Endodermal cell (in vitro differentiated cells): ENCODE measurements around the gene SEPTIN3. TPM values are rescaled to one million over a fixed set of nuclear protein-coding genes. Genes with fewer than 3 reads are reported as not detected.

Experiments
- DNase-seq: peaks from one replicate; pipeline ENCODE4 v3.0.0-alpha.2; 2017
- H3K27ac ChIP-seq: 2 replicates; pipeline ENCODE4 v1.5.1; 2013; ENCODE audit warnings: mild to moderate bottlenecking, low read depth, low read length, moderate library complexity
- H3K27me3 ChIP-seq: 2 replicates; pipeline ENCODE4 v1.6.1; 2013; ENCODE audit warnings: mild to moderate bottlenecking, low read length, moderate library complexity; ENCODE audit not compliant: insufficient read depth, control insufficient read depth, poor library complexity, severe bottlenecking
- H3K36me3 ChIP-seq: 2 replicates; pipeline ENCODE4 v1.7.0; 2013; ENCODE audit warnings: mild to moderate bottlenecking, low read length, moderate library complexity; ENCODE audit not compliant: control insufficient read depth, insufficient read depth
- H3K4me1 ChIP-seq: one replicate; pipeline ENCODE4 v1.7.0; 2013; ENCODE audit warnings: low read length; ENCODE audit not compliant: control insufficient read depth, insufficient read depth
- H3K4me3 ChIP-seq: 2 replicates; pipeline ENCODE4 v1.5.1; 2013; ENCODE audit warnings: mild to moderate bottlenecking, low read length, moderate library complexity
- H3K9ac ChIP-seq: 2 replicates; pipeline ENCODE4 v1.6.1; 2013; ENCODE audit warnings: mild to moderate bottlenecking, low read length, moderate library complexity; ENCODE audit not compliant: poor library complexity, severe bottlenecking; ENCODE audit errors: extremely low read depth
- H3K9me3 ChIP-seq: 2 replicates; pipeline ENCODE4 v1.6.1; 2013; ENCODE audit warnings: mild to moderate bottlenecking, low read length, moderate library complexity; ENCODE audit not compliant: control insufficient read depth
- H3K27ac Mint-ChIP-seq: 2 replicates; pipeline ENCODE4 v1.8.0; 2020; ENCODE audit warnings: mixed read lengths
- H3K27me3 Mint-ChIP-seq: 2 replicates; pipeline ENCODE4 v1.8.0; 2021; ENCODE audit warnings: mild to moderate bottlenecking, mixed read lengths; ENCODE audit not compliant: insufficient read depth
- H3K36me3 Mint-ChIP-seq: 2 replicates; pipeline ENCODE4 v1.8.0; 2020; ENCODE audit warnings: low read depth, mixed read lengths
- H3K4me1 Mint-ChIP-seq: 2 replicates; pipeline ENCODE4 v1.8.0; 2020; ENCODE audit warnings: mixed read lengths
- H3K4me3 Mint-ChIP-seq: 2 replicates; pipeline ENCODE4 v1.8.0; 2020; ENCODE audit warnings: mild to moderate bottlenecking, moderate library complexity, mixed read lengths
- H3K9me3 Mint-ChIP-seq: 2 replicates; pipeline ENCODE4 v1.8.0; 2020; ENCODE audit warnings: mild to moderate bottlenecking, mixed read lengths
- CTCF ChIP-seq: fragments of 200-600 bp; sonication (generic); conservative IDR thresholded peaks from 2 replicates; pipeline ENCODE4 v1.5.0; 2021; ENCODE audit warnings: antibody characterized with exemption, mild to moderate bottlenecking
- WGBS, 2 experiments: methylation state at CpG; one replicate each; pipeline versions ENCODE4 v1.1.5 to v1.1.7; 2013; ENCODE audit warnings: missing lambda C conversion rate in 2 of 2, mixed read lengths in 1 of 2; ENCODE audit not compliant: insufficient coverage in 1 of 2, insufficient read length in 1 of 2; 5-methylcytosine and 5-hydroxymethylcytosine counted together
- total RNA-seq, 2 donors: library from RNA; stranded (reverse); fragmentation: NEBNext Ultra II Directional in 1 of 2; extraction: Animal tissue kit (Norgen Biotek cat#: 25700) in 1 of 2; gene quantifications; 2 replicates in 1 of 2; 3 replicates in 1 of 2; pipeline ENCODE4 v1.2.1, GENCODE V29; 2021

The SEPTIN3 gene
- total RNA-seq, 2 donors from 2014 or later = 10.9 to 13.9 TPM

GRCh38 chr22:41978732-41979131 is 9.5 kb downstream of the SEPTIN3 start:
- no peak overlapping the region for H3K4me3 ChIP-seq
- Mint-ChIP-seq H3K4me3 (no peak overlapping the region), H3K4me1 (peaks cover 6% of the 10 kb centered on the region), H3K27ac (no peak overlapping the region), H3K36me3 (no peaks in the 10 kb centered on the region), H3K9me3 (no peaks in the 10 kb centered on the region), H3K27me3 (peaks cover 51% of the 10 kb centered on the region)
- no peaks in the 10 kb centered on the region for H3K9me3 ChIP-seq
- no peaks in the 10 kb centered on the region for H3K4me1 ChIP-seq
- no peak overlapping the region for H3K9ac ChIP-seq
- H3K27ac ChIP-seq = no peak overlapping the region
- no peak for TF ChIP-seq CTCF
- H3K36me3 ChIP-seq = no peaks in the 10 kb centered on the region
- H3K27me3 ChIP-seq = peaks cover 46% of the 10 kb centered on the region
- DNase-seq = no peak
- WGBS, 2 experiments = 81 to 100% methylated on average over 1 of the region's 1 CpG

GRCh38 chr22:41979423-41980250 is 10.4 kb downstream of the SEPTIN3 start:
- H3K27ac Mint-ChIP-seq = no peak overlapping the region

GRCh38 chr22:41982865-41983264 is 13.6 kb downstream of the SEPTIN3 start:
- Mint-ChIP-seq H3K4me1 (peaks cover under 1% of the 10 kb centered on the region), H3K36me3 (no peaks in the 10 kb centered on the region), H3K4me3 (no peak overlapping the region), H3K27ac (no peak overlapping the region), H3K27me3 (peaks cover 17% of the 10 kb centered on the region), H3K9me3 (no peaks in the 10 kb centered on the region)
- no peak for TF ChIP-seq CTCF
- H3K27ac ChIP-seq = no peak overlapping the region
- H3K9ac ChIP-seq = no peak overlapping the region
- H3K27me3 ChIP-seq = peaks cover 10% of the 10 kb centered on the region
- WGBS, 2 experiments = 87 to 88% methylated on average over 4 to 5 of the region's 5 CpGs
- H3K9me3 ChIP-seq = no peaks in the 10 kb centered on the region
- no peak for DNase-seq
- H3K4me3 ChIP-seq = no peak overlapping the region
- no peaks in the 10 kb centered on the region for H3K4me1 ChIP-seq
- no peaks in the 10 kb centered on the region for H3K36me3 ChIP-seq

More at GRCh38 chr22:41979423-41980250, 10.4 kb downstream of the SEPTIN3 start:
- Histone ChIP-seq H3K36me3 (no peaks in the 10 kb centered on the region), H3K27me3 (peaks cover 39% of the 10 kb centered on the region), H3K4me1 (no peaks in the 10 kb centered on the region), H3K9ac (no peak overlapping the region), H3K4me3 (no peak overlapping the region), H3K9me3 (no peaks in the 10 kb centered on the region), H3K27ac (no peak overlapping the region)
- 87 to 93% methylated on average over 7 to 9 of the region's 9 CpGs for WGBS, 2 experiments
- DNase-seq = no peak
- no peak overlapping the region for H3K4me3 Mint-ChIP-seq
- TF ChIP-seq CTCF = no peak
- peaks cover 45% of the 10 kb centered on the region for H3K27me3 Mint-ChIP-seq
- H3K36me3 Mint-ChIP-seq = no peaks in the 10 kb centered on the region
- H3K4me1 Mint-ChIP-seq = peaks cover 6% of the 10 kb centered on the region
- H3K9me3 Mint-ChIP-seq = no peaks in the 10 kb centered on the region
